ENCODE data around the gene MS4A10.

GRCh38 chr11:60772666-60773065, 12.5 kb upstream of the MS4A10 start:
- TF ChIP-seq SRF (IDR thresholded peaks at IDR 0.05; ENCODE audit: low read depth in 2 of 2, low read length in 2 of 2) (no peak), MAX (IDR thresholded peaks at IDR 0.05; ENCODE audit: low read depth, low read length) (no peak), EP300 (IDR thresholded peaks at IDR 0.05; ENCODE audit: borderline replicate concordance in 1 of 2, control insufficient read depth in 1 of 2, low read depth in 2 of 2, low read length in 2 of 2) (no peak), POLR2A (IDR thresholded peaks at IDR 0.05; ENCODE audit: low read depth, low read length) (no peak), KDM1A (IDR thresholded peaks at IDR 0.05; ENCODE audit: borderline replicate concordance) (no peak), CBX3 (IDR thresholded peaks at IDR 0.05; ENCODE audit: borderline replicate concordance, low read depth) (no peak), SP1 (IDR thresholded peaks at IDR 0.05; ENCODE audit: low read depth, low read length) (no peak), YBX1 (IDR thresholded peaks at IDR 0.05) (no peak)
